HG03066 (cell line): ENCODE data around the gene UBE2K.
"Not testable (repeated sequence)": the region's sequence is repeated elsewhere in the genome, so short reads cannot be mapped to it uniquely, and the experiment has no call there.

Source experiments
- ATAC-seq: cut with Tn5 transposase; IDR thresholded peaks from one replicate; pipeline ENCODE4 v1.9.1; 2021; ENCODE audit warnings: low read depth; ENCODE audit not compliant: unreplicated experiment

UBE2K gene

DNA sequence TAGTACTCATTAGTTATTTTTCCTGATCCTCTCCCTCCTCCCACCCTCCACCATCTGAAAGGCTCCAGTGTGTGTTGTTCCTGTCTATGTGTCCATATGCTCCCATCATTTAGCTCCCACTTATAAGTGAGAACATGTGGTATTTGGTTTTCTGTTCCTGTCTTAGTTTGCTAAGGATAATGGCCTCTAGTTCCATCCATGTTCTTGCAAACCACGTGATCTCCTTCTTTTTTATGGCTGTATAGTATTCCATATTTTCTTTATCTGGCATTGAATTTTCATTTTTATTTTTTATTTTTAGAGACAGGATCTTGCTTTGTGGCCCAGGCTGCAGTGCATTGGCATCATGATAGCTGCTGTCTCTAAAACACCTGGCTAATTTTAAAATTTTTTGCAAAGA is 11.9 kb upstream of the UBE2K start:
- ATAC-seq: no peak

DNA sequence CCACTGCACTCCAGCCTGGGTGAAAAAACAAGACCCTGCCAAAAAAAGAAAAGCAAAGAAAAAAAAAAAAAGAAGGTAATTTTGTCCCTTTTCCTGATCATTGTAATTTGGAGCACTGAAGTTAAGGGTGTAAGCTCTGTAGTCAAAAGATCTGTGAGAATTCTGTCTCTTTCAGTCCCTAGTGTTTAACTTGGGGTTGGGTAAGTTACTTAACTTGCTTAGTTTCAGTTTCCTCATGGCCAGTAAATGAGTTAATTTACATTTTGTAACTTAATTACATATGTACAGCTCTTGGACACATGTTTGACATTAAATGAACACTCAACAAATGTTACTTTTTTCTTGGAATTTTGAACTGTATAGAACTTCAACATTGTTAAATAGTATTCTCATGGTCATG is 10.9 kb upstream of the UBE2K start:
- no peak for ATAC-seq

DNA sequence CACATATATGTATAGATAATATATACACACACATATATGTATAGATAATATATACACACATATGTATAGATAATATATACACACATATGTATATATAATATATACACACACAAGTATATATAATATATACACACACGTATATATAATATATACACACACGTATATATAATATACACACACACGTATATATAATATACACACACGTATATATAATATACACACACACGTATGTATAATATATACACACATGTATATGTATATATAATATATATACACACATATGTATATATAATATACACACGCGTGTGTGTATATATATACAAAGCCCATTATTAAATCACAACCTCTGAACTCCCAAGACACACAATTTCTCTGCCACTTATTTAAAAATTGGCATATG is 8.0 kb upstream of the UBE2K start:
- no peak for ATAC-seq

- ATAC-seq: peak; percentile 22
Measured at GRCh38 chr4:39698424-39699009, 581 bp downstream of the UBE2K start.

GRCh38 chr4:39699687-39700409 is 1.9 kb downstream of the UBE2K start:
- no peak for ATAC-seq

DNA sequence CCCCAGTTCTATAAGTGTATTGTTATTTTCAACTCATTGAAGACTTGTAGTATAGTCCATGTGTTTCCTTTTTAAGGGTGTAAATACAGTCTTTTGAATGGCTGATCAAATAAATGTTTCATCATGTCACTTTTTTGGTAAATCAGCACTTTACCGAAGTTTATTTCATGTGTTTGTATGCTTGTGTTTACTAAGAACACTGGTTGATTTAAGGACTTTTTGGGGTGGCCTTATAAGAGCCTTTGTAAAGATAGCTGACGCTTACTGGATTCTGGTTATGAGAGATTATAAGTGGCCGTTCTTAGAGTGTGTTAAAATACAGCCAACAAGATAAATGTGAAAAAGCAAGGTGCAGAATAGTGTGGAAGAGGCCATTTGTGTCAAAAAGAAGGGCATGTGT is 2.6 kb downstream of the UBE2K start:
- ATAC-seq: no peak

- no peak for ATAC-seq
Measured at GRCh38 chr4:39702716-39703115, 4.8 kb downstream of the UBE2K start.

DNA sequence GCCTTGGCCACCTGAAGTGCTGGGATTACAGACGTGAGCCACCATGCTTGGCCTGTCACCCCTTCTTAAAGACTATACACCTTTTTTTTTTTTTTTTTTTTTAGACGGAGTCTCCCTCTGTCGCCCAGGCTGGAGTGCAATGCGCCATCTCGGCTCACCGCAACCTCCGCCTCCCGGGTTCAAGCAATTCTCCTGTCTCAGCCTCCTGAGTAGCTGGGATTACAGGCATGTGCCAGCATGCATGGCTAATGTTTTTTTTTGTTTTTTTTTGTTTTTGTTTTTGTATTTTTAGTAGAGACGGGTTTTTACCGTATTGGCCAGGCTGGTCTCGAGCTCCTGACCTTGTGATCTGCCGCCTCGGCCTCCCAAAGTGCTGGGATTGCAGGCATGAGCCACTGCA is 6.9 kb downstream of the UBE2K start:
- not testable (repeated sequence) for ATAC-seq

GRCh38 chr4:39706334-39706733 is 8.4 kb downstream of the UBE2K start:
- ATAC-seq: no peak

DNA sequence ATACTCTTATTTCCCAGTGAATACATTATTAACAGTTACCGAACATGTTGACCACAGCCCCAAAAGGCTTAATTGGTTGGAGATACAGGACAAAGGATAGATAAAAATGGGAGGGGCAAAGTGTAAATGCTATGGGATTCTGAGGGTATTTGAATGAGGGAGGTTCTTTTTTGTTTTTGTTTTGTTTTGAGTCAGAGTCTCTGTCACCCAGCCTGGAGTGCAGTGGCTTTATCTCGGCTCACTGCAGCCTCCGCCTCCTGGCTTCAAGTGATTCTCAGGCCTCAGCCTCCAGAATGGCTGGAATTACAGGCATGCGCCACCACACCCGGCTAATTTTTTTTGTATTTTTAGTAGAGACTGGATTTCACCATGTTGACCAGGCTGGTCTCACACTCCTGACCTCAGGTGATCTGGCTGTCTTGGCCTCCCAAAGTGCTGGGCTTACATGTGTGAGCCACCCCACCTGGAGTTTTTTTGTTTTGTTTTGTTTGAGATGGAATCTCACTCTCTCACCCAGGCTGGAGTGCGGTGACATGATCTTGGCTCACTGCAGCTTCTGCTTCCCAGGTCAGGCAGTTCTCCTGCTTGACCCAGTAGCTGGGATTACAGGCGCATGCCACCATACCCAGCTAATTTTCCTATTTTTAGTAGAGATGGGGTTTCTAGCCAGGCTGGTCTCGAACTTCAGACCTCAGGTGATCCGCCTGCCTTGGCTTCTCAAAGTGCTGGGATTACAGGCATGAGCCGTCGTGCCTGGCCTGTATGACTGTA is 9.0 kb downstream of the UBE2K start:
- ATAC-seq: no peak

DNA sequence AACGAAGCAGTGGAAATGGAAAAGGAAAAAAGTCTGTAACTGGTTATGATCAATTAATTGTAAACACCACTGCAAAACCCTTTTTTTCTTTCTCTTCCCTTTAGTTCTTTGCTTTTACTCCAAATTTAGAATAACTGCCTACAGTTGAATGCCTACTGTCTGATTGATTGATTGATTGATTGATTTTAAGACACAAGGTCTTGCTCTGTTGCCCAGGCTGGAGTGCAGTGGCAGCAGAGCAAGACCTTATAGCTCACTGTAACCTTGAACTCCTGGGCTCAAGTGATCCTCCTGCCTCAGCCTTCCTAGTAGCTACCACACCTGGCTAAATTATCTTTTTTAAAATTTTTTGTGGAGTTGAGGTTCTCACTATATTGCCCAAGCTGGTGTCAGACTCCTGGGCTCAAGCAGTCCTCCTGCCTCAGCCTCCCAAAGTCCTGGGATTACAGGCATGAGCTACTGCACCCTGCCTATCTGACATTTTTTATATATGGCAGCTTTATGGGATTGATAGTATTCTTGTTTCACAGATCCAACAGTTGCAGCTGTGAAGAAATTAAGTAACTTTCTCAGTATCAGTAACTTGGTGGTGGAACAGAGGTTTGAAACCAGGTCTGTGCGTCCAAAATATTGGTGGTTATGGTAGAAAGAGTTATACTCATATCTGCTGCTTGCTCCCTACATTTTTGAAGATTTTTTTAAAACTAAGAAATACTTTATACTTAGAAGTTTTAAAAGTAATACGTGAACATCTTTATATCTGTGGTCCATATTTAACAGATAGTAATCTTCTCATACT is 12.4 kb downstream of the UBE2K start:
- ATAC-seq: peak; percentile 57

DNA sequence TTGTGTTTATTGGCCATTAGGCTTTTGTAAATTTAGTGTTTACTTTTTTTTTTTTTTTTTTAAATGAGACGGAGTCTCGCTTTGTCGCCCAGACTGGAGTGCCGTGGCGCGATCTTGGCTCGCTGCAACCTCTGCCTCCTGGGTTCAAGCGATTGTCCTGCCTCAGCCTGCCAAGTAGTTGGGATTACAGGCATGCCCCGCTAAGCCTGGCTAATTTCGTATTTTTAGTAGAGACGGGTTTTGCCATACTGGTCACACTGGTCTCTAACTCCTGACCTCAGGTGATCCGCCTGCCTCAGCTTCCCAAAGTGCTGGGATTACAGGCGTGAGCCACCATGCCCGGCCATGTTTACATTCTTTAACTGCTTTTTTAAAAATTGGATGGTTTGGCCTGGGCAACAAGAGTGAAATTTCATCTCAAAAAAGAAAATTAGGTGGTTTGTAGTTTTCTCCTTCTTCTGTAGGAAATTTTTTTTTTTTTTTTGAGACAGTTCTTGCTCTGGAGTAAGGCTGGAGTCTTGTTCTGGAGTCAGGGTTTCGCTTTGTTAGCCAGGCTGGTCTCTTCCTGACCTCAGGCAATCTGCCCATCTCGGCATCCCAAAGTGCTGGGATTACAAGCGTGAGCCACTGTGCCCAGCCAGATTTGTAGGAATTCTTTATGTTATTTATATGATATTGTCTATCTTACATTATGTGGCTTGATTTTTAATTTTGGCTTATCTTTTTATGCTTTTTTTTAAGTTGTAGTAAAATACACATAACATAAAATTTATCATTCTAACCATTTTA is 15.1 kb downstream of the UBE2K start:
- no peak for ATAC-seq

- ATAC-seq: no peak
Measured at GRCh38 chr4:39713691-39714090, 15.8 kb downstream of the UBE2K start.

- ATAC-seq: no peak
Measured at GRCh38 chr4:39714166-39714565, 16.2 kb downstream of the UBE2K start.

DNA sequence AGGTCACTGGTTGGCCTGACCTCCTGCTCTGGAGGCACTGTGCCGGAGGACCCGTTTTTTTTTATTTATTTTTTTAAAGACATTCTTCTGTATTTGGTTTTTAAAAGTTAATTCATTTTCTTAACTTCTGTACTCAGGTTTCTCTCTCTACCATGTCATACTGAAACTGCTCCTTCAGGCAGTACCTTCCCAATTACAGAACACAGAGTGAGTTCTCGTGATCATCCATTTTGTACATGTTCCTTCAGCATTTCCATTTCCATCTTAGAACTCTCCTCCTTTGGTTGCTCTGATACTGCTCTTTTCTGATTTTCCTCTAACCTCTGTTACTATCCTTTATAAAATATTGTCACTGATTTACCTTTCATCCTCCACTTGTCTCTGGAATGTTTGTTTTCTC is 17.9 kb downstream of the UBE2K start:
- no peak for ATAC-seq

DNA sequence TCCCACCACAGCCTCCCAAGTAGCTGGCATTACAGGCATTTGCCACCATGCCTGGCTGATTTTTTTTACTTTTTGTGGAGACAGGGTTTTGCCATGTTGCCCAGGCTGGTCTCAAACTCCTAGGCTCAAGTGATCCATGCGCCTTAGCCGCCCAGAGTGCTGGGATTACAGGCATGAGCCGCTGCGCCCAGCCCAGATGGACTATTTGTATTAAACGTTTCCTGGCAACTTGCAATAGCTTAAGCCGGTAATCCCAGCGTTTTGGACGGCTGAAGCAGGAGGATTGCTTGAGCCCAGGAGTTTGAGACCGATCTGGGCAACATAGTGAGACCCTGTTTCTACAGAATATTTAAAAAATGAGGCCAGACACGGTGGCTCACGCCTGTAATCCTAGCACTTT is 18.4 kb downstream of the UBE2K start:
- ATAC-seq: no peak

DNA sequence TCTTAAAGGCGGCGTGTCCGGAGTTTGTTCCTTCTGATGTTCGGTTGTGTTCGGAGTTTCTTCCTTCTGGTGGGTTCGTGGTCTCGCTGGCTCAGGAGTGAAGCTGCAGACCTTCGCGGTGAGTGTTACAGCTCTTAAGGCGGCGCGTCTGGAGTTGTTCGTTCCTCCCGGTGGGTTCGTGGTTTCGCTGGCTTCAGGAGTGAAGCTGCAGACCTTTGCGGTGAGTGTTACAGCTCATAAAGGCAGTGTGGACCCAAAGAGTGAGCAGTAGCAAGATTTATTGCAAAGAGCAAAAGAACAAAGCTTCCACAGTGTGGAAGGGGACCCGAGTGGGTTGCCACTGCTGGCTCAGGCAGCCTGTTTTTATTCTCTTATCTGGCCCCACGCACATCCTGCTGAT is 19.8 kb downstream of the UBE2K start:
- not testable (repeated sequence) for ATAC-seq

GRCh38 chr4:39718366-39719323 is 20.7 kb downstream of the UBE2K start:
- no peak for ATAC-seq
